Measurements from ENCODE around the gene OGFOD2.

DNA sequence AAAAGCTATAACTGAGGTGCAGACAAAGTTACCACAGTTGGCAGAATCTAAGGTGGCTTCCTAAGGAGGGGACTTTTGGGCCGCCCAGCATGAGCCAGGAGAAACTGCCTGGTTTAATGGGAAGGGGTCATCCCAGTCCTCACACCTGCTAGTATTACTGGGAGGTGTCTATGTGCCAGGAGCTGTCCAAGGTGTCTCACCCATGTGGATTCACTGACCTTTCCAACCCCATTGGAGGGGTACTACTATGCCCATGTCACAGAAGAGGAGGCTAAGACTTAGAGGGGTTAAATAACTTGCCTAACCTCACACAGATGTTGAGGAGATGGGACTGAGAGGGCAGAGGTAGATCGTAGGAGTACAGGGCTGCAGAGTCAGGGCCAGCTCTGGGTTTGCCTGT lies 19.0 kb upstream of the OGFOD2 start:
- no peak for TF ChIP-seq POLR2AphosphoS5 (IDR thresholded peaks at IDR 0.05; ENCODE audit: low read depth, low read length)
- TF ChIP-seq POLR2A (IDR thresholded peaks at IDR 0.05; ENCODE audit: low read depth, low read length) = no peak
- TF ChIP-seq TAF1 (IDR thresholded peaks at IDR 0.05; ENCODE audit: low read depth, low read length) = no peak
- no peak for TF ChIP-seq SPI1 (IDR thresholded peaks at IDR 0.05; ENCODE audit: low read depth, low read length)
- TF ChIP-seq PAX5 (IDR thresholded peaks at IDR 0.05; ENCODE audit: insufficient read depth, low read length, severe bottlenecking) = no peak
- no peak for TF ChIP-seq POU2F2 (IDR thresholded peaks at IDR 0.05; ENCODE audit: low read depth, low read length)

Data from GM12891 (cell line).